T47D (cell line): Measurements from ENCODE around the gene PELI3.

ENCODE experiments used
- DNase-seq, 2 experiments: peaks; one replicate each; pipeline versions ENCODE4 v3.0.0 to v3.0.0-alpha.2; 2011 to 2012; ENCODE audit warnings: low read depth in 1 of 2, low spot score in 1 of 2
- JUND ChIP-seq: IDR thresholded peaks from 2 replicates; pipeline ENCODE4 v1.6.1; 2012; ENCODE audit warnings: low read depth
- in situ Hi-C: cut with HindIII; loops from 2 replicates; pipeline ENCODE4 v1.10.0; 2016; ENCODE audit warnings: low sequenced_read_pairs, low pct_unique_long_range_greater_than_20kb

The PELI3 gene

DNA sequence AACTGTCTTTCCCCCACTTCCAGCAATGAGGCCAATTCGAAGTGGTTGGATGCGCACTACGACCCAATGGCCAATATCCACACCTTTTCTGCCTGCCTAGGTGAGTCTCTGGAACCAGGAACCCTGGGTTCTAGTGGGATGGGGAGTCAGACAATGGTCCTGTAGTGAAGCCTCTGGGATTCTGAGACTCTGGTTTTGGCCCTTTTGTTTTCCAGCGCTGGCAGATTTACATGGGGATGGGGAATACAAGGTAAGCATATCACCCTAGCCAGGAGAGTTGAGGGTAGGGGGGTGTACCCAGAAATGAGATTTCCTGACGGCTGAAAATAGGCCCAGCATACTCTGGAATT lies 44.3 kb downstream of the PELI3 start:
- no peak for TF ChIP-seq JUND

DNA sequence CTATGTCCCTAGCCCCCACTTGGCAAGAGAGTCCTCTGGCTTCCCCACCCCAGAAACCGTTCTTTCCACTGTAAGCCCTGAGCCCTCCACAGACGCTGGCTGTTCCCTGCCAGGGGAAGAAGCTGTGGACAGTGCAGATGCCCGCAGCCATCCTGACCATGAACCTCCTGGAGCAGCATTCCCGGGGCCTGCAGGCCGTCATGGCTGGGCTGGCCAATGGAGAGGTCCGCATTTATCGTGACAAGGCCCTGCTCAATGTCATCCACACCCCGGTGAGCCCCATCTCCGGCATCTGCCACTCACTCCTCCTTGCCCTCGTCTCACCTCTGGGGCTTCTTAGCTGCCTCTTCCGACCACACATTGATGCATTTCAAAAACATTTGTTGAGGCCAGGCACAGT lies 56.9 kb downstream of the PELI3 start:
- no peak for TF ChIP-seq JUND
- no peak for DNase-seq
- in situ Hi-C loops: no loop called here

More for the DNA sequence above, 44.3 kb downstream of the PELI3 start:
- DNase-seq: no peak
- in situ Hi-C loops: no loop called here

DNA sequence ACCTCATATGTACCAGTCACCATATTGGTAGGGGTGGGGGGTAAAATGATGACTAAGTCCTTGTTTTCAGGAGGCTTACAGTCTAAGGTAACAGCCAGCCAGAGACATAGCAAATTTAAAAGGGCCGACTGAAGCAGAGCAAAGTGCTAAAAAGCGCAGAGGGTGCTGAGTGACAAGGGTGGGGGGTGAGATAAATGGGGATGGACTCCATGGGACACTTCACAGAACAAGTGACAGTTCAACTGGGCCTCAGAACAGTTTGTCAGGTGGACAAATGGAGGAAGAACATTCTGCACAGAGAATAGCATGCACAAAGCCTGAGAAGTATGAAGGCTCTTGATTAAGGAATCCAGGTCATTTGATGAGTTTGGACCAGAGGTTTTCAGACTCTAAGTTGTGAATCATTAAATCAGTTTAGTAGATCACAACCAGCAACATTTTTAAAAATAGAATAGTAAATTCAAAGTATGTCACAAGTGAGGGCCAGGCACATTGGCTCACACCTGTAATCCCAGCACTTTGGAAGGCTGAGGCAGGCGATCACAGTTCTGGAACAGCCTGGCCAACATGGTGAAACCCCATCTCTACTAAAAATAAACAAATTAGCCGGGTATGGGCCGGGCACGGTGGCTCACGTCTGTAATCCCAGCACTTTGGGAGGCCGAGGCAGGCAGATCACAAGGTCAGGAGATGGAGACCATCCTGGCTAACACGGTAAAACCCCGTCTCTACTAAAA lies 57.8 kb downstream of the PELI3 start:
- in situ Hi-C loops: no loop called here
- no peak for DNase-seq
- no peak for TF ChIP-seq JUND
